Measurements from ENCODE around the gene HOXA1.

- TF ChIP-seq CTCF (IDR thresholded peaks at IDR 0.05; ENCODE audit: insufficient read depth, low read length) (no peak), POLR2AphosphoS5 (IDR thresholded peaks at IDR 0.05; ENCODE audit: low read depth) (no peak), REST (IDR thresholded peaks at IDR 0.05; ENCODE audit: insufficient replicate concordance, low read depth) (no peak)
These were observed 527 bp downstream of the HOXA1 start for GRCh38 chr7:27095050-27095896.

All from HL-60 (cell line).